PFSK-1 (cell line): ENCODE measurements around the gene GGA1.

Source experiments
- POLR2AphosphoS5 ChIP-seq: IDR thresholded peaks from 2 replicates; pipeline ENCODE4 v1.6.1; 2012; ENCODE audit warnings: low read depth, mild to moderate bottlenecking, control low read depth, low read length, moderate library complexity
- REST ChIP-seq, 2 experiments: IDR thresholded peaks; 2 replicates each; pipeline versions ENCODE4 v1.6.1 to v1.8.0; 2011 to 2012; ENCODE audit warnings: low read depth in 2 of 2, low read length in 2 of 2, control low read depth in 1 of 2, inconsistent platforms in 1 of 2, mild to moderate bottlenecking in 1 of 2, moderate library complexity in 1 of 2; ENCODE audit not compliant: insufficient read depth in 1 of 2

GRCh38 chr22:37568448-37569008 is 40.1 kb upstream of the GGA1 start:
- TF ChIP-seq REST (IDR thresholded peaks at IDR 0.05; ENCODE audit: insufficient read depth in 1 of 2, low read depth in 2 of 2, low read length in 2 of 2) (no peak), POLR2AphosphoS5 (no peak)
